ENCODE measurements around the gene PIP4K2A. TPM values are rescaled to one million over a fixed set of nuclear protein-coding genes. Genes with fewer than 3 reads are reported as not detected.
"Not testable (repeated sequence)": the region's sequence is repeated elsewhere in the genome, so short reads cannot be mapped to it uniquely, and the experiment has no call there.

PIP4K2A gene
- total RNA-seq, 2 donors from 2014 or later: 3.6 to 7.8 TPM

GRCh38 chr10:22698941-22699440 lies 15.4 kb downstream of the PIP4K2A start:
- H3K4me3 ChIP-seq: no peak overlapping the region
- intact Hi-C loops (cut with DNase I): no loop called here
- no peaks in the 10 kb centered on the region for H3K27me3 ChIP-seq
- no peak overlapping the region for H3K27ac ChIP-seq
- H3K36me3 ChIP-seq (replicated peaks in 1 of 2; ENCODE audit: insufficient read depth in 1 of 2, low read depth in 2 of 2): no peaks in the 10 kb centered on the region
- no peak for TF ChIP-seq CTCF (IDR thresholded peaks at IDR 0.05)
- TF ChIP-seq POLR2A (IDR thresholded peaks at IDR 0.05): no peak
- ATAC-seq: no peak
- peaks cover 22% of the 10 kb centered on the region for H3K4me1 ChIP-seq
- no peaks in the 10 kb centered on the region for H3K9me3 ChIP-seq
- DNase-seq: no peak
- 70 to 79% methylated on average over 3 of the region's 3 CpGs for WGBS, 2 donors

- peaks cover 20% of the 10 kb centered on the region for H3K4me1 ChIP-seq
These were observed 16.6 kb downstream of the PIP4K2A start for GRCh38 chr10:22697800-22698199.

GRCh38 chr10:22697101-22697500 lies 17.3 kb downstream of the PIP4K2A start:
- 39 to 41% methylated on average over 4 of the region's 4 CpGs for WGBS, 2 donors

More at GRCh38 chr10:22697800-22698199, 16.6 kb downstream of the PIP4K2A start:
- no peaks in the 10 kb centered on the region for H3K36me3 ChIP-seq (replicated peaks in 1 of 2; ENCODE audit: insufficient read depth in 1 of 2, low read depth in 2 of 2)
- H3K27me3 ChIP-seq: no peaks in the 10 kb centered on the region
- TF ChIP-seq CTCF (IDR thresholded peaks at IDR 0.05): no peak
- no peak for TF ChIP-seq POLR2A (IDR thresholded peaks at IDR 0.05)
- no peak overlapping the region for H3K27ac ChIP-seq
- H3K4me3 ChIP-seq: no peak overlapping the region
- no peaks in the 10 kb centered on the region for H3K9me3 ChIP-seq
- ATAC-seq: no peak
- DNase-seq: no peak
- 95 to 96% methylated on average over 10 of the region's 10 CpGs for WGBS, 2 donors
- intact Hi-C loops (cut with DNase I): no loop called here

GRCh38 chr10:22693860-22694259 lies 20.5 kb downstream of the PIP4K2A start:
- no peaks in the 10 kb centered on the region for H3K9me3 ChIP-seq
- H3K4me1 ChIP-seq: peaks cover 13% of the 10 kb centered on the region
- WGBS, 2 donors: 82 to 83% methylated on average over 6 of the region's 6 CpGs
- TF ChIP-seq CTCF (IDR thresholded peaks at IDR 0.05): no peak
- no peak for TF ChIP-seq POLR2A (IDR thresholded peaks at IDR 0.05)
- ATAC-seq (no peak), DNase-seq (no peak)
- intact Hi-C loops (cut with DNase I): no loop called here
- no peaks in the 10 kb centered on the region for H3K27me3 ChIP-seq
- H3K27ac ChIP-seq: no peak overlapping the region
- no peaks in the 10 kb centered on the region for H3K36me3 ChIP-seq (replicated peaks in 1 of 2; ENCODE audit: insufficient read depth in 1 of 2, low read depth in 2 of 2)
- H3K4me3 ChIP-seq: no peak overlapping the region

More at GRCh38 chr10:22697101-22697500, 17.3 kb downstream of the PIP4K2A start:
- H3K36me3 ChIP-seq (replicated peaks in 1 of 2; ENCODE audit: insufficient read depth in 1 of 2, low read depth in 2 of 2): no peaks in the 10 kb centered on the region
- H3K4me3 ChIP-seq: no peak overlapping the region
- no peak for ATAC-seq
- TF ChIP-seq CTCF (IDR thresholded peaks at IDR 0.05): no peak
- intact Hi-C loops (cut with DNase I): no loop called here
- H3K27me3 ChIP-seq: no peaks in the 10 kb centered on the region
- no peaks in the 10 kb centered on the region for H3K9me3 ChIP-seq
- H3K4me1 ChIP-seq: peaks cover 13% of the 10 kb centered on the region
- DNase-seq: no peak
- H3K27ac ChIP-seq: no peak overlapping the region

- Histone ChIP-seq H3K36me3 (replicated peaks in 1 of 2; ENCODE audit: insufficient read depth in 1 of 2, low read depth in 2 of 2) (no peaks in the 10 kb centered on the region), H3K27me3 (no peaks in the 10 kb centered on the region), H3K9me3 (no peaks in the 10 kb centered on the region), H3K27ac (no peak overlapping the region), H3K4me3 (no peak overlapping the region), H3K4me1 (peaks cover 13% of the 10 kb centered on the region)
- ATAC-seq (no peak), DNase-seq (no peak)
- intact Hi-C loops (cut with DNase I): no loop called here
- 69 to 91% methylated on average over 5 of the region's 5 CpGs for WGBS, 2 donors
- TF ChIP-seq POLR2A (IDR thresholded peaks at IDR 0.05) (no peak), CTCF (IDR thresholded peaks at IDR 0.05) (no peak)
These were observed 21.0 kb downstream of the PIP4K2A start for GRCh38 chr10:22693371-22693784.

- H3K27me3 ChIP-seq; H3K9me3 ChIP-seq; ATAC-seq; DNase-seq; H3K27ac ChIP-seq; intact Hi-C loops (cut with DNase I); H3K4me3 ChIP-seq; H3K36me3 ChIP-seq (replicated peaks in 1 of 2; ENCODE audit: insufficient read depth in 1 of 2, low read depth in 2 of 2): not testable (repeated sequence)
- 94 to 100% methylated on average over 5 of the region's 5 CpGs for WGBS, 2 donors
- peaks cover 13% of the 10 kb centered on the region for H3K4me1 ChIP-seq
These were observed 22.3 kb downstream of the PIP4K2A start for GRCh38 chr10:22692119-22692518.

Measured in body of pancreas (tissue), 4 donors.